GM21619 (cell line): ENCODE measurements around the gene FRRS1.
"Not testable (repeated sequence)": the region's sequence is repeated elsewhere in the genome, so short reads cannot be mapped to it uniquely, and the experiment has no call there.

Experiments
- ATAC-seq: cut with Tn5 transposase; IDR thresholded peaks from one replicate; pipeline ENCODE4 v1.9.1; 2021; ENCODE audit not compliant: unreplicated experiment

FRRS1 gene

DNA sequence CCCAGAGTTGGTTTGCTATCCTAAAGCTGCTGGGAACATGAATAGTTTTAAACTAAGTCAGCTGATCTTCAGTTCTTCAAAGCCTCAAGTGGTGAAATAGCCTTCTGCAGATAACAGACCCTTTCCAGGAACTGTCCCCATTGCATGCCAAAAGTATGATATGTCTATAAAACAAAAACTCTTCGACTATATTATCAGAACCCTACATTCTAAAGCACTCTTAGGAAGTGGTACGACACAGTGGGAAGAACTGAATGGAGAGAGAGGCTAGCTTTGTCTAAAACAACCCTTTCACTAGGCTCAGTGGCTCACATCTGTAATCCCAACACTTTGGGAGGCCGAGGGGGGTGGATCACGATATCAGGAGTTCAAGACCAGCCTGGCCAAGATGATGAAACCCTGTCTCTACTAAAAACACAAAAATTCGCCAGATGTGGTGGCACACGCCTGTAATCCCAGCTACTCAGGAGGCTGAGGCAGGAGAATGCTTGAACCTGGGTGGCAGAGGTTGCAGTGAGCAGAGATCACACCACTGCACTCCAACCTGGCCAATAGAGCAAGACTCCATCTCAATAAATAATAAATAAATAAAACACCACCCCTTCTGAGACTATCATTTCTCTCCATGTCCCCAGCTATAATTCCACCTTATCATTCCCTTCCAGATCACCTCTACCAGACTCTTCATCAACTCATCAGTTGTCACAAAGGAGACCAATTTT is 2.2 kb upstream of the FRRS1 start:
- ATAC-seq = no peak

DNA sequence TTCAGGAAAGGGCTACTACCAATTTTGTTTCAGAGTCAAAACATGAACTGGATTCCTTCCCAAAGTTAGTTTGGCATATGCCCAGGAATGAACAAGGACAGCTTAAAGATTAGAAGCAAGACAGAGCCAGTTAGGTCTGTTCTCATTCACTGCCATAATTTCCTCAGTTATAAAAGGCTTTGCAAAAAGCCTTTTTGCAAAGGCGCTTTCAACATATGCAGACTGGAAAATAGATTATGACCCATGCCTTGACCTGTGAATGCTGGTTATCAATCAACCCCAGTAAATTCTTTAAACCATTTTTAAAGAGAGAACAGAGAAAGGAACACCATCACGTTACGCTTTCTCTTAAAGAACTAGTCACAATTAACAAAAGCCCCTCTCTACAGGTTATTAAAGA is 1.7 kb upstream of the FRRS1 start:
- ATAC-seq = no peak

DNA sequence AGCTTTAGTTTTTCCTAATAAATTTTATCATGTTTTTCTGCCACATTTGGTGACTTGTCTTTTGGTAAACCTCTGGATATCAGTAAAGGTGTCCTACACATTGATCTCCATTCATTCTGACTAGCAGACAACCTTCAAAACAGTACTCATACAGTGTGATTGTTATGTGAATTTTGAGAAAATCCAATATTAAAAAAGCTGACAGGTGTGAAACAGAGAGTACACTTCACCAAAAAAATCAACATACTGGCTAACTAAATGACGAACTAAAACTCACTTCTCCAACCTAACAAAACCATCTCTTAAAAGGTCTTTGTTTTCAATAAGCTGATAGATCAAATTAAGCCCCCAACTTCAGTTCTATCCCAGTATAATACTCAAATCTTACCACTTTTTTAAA is 1.5 kb downstream of the FRRS1 start:
- ATAC-seq = no peak

DNA sequence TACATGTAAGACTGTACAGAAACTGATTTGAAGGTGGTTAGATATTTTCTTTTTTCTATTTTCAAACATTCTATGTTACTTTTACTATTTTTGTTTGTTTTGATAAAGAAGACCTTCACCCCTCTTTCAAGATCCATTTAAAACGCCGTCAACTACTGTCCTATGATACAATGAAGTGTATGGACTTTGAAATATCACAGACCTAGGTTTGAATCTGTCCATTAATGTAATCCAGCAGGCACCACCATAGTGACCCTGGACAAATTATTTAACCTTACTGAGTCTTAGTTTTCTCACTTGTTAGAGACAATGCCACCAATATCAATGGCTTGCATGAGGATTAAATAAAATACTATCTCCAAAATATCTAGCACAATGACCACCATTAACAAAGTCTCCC is 2.0 kb downstream of the FRRS1 start:
- ATAC-seq = no peak

DNA sequence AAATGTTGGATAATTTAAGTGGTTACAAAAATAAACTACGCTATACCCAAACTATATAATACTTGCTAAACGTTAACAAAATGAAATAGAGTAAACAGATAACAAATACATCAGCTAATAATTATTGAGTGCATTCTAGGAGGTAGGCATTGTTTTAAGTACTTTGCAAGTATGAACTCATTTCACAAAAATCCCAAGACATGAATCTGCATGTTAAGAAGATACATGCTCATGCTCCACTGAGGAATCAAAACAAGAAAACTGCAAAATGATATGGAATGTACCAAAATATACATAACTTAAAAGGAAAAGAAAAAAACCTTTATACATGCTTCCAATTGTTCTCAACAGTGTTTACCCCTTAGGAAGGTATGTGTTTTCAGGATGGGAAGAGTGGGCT is 2.5 kb downstream of the FRRS1 start:
- ATAC-seq = no peak

DNA sequence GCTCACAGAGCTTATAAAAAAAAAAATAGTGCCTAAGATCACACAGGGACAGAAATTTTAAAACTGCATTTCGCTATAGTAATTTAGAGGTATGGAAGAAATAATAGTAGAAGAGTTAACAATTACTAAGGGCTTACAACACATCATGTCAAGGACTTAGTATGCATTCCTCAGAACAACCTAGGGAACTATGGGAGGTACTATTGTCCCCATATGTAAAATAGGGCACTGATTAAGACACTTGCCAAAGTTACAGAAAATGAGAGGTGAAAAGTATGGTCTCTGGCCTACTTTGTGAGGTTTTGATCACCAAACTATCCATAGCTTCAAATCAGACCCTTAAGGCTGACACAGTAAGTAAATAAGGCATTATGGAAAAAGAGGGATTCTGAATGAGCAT is 4.7 kb downstream of the FRRS1 start:
- no peak for ATAC-seq

DNA sequence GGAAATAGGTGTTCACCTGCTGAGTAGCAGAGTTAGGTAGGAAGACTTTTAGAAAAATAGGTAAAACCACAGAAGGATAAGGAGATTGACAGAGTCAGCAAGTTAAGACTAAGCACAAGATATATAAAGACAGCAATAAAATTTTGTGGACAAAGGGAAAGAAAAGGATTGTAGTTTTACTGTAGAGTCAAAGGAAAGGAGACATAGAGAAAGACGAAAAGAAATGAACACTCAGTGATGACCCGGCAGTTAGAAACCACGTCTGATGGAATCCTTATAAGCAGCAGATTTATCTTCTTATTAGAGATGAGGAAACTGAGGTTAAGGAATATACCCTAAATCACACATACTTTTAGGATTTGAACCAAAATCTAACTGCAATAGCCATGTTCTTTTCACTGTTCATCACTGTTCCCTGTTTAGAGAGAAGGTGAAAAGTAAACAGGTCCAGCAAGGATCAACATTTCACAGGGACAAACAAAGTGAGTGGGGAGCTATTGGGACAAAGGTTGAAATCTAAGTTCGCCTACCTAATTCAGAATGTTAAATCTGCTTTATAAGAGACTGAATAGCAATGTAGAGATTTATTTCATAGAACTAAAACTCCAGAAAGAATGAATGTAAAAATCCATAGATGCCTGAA is 6.8 kb downstream of the FRRS1 start:
- ATAC-seq = no peak

DNA sequence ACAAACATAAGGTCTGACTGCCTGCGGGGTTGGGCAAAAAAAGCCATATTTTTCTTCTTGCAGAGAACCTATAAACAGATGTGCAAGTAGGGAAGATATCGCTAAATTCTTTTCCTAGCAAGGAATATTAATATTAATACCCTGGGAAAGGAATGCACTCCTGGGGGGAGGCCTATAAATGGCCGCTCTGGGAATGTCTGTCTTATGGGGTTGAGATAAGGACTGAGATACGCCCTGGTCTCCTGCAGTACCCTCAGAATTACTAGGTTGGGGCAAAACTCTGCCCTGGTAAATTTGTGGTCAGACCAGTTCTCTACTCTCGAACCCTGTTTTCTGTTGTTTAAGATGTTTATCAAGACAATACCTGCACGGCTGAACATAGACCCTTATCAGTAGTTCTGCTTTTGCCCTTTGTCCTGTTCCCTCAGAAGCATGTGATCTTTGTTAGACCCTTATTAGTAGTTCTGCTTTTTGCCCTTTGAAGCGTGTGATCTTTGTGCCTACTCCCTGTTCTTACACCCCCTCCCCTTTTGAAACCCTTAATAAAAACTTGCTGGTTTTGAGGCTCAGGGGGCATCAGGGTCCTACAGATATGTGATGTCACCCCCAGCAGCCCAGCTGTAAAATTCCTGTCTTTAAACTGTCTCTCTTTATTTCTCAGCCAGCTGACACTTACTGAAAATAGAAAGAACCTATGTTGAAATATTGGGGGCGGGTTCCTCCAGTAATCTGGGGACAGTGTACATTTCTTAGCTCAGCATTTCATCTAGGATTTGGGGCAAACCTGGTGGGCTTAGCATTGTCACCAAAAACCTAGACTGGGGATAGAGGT is 7.5 kb downstream of the FRRS1 start:
- ATAC-seq = not testable (repeated sequence)

DNA sequence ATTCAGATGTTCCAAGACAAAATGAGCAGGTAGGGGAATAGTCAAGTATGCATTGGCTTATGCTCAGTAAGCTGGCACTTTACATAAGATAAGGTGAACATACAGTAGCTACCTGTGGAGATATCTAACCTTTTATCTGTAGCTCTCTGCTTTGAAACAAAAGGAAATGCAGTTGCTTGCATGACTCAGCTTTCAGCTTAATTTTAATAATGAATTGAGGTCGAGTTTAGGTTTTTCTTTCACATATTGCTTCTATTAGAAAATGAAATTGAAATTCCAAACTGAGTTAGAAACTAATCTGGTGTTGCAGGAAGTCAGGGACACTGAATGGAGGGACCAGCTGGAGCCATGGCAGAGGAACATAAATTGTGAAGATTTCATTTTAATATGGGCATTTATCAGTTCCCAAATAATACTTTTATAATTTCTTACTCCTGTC is 8.3 kb downstream of the FRRS1 start:
- ATAC-seq = peak; percentile 80

DNA sequence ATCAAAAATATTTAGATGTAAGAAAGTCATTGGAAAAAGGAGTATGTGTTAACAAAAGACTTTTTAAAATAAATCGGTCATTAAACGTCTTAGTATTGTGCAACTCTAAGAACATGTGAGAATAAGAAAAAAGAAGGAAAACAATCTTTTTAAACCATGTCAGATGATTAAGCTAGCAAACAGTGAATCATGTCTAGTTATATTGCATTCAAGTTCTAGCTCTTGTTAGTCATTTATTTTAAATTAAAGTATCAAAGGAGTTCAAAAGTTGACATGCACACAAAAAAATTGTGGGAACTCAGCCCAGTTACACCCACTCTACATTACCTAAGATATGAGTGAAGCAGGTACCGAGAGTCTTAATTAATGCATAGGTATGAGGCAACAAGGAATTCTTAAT is 9.8 kb downstream of the FRRS1 start:
- ATAC-seq = no peak

DNA sequence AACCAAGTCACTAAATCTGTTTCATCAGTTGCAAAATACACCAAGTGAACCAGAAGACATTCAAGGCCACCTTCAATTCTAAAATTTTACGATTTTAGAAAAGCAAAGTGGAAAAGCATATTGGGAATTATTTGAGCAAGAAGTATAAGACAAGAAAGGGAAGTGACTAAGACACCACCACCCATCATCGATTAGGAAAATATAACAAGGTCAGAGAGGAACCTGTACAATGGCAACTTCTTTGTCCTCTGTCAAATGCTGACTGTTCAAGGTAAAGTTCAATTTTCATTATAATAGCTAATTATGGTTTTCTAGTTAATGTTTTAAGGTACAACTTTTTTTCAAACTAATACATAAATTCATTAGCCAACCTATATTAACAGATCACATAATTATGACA is 10.8 kb downstream of the FRRS1 start:
- ATAC-seq = no peak

DNA sequence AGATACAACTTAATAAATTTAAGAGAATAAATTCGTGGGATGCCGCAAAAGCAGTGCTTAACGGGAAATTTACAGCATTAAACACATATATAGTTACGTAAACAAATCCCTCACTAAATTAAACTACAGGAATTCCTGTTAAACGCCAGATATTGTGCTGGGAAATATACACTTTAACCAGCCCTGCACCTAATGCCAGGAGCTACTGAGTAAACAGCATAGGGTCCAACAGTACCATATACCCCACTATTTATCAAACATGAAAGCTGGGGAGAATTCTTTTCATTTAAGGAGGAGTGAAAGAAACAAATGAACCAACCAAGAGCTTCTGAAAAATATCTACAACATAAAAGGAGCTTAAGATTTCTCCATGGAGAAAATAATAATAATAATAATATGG is 11.7 kb downstream of the FRRS1 start:
- no peak for ATAC-seq

DNA sequence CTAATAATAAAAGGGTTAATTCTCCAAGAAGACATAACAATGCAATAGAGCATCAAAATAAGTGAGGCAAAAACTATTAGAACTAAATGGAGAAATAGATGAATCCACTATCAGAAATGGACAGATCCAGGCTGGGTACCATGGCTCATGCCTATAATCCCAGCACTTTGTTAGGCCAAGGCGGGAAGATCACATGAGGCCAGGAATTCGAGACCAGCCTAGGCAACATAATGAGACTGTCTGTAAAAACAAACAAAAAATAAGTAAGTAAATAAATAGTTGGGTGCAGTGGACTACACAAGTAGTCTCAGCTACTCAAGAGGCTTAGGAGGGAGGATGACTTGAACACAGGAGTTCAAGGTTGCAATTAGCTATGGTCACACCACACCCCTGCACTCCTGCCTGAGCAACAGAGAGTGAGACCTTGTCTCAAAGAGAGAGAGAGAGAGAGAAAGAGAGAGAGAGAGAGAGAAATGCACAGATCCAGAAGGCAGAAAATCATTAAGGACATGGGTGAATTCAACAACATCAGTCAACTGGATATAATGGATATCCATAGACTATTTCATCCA is 12.3 kb downstream of the FRRS1 start:
- no peak for ATAC-seq

DNA sequence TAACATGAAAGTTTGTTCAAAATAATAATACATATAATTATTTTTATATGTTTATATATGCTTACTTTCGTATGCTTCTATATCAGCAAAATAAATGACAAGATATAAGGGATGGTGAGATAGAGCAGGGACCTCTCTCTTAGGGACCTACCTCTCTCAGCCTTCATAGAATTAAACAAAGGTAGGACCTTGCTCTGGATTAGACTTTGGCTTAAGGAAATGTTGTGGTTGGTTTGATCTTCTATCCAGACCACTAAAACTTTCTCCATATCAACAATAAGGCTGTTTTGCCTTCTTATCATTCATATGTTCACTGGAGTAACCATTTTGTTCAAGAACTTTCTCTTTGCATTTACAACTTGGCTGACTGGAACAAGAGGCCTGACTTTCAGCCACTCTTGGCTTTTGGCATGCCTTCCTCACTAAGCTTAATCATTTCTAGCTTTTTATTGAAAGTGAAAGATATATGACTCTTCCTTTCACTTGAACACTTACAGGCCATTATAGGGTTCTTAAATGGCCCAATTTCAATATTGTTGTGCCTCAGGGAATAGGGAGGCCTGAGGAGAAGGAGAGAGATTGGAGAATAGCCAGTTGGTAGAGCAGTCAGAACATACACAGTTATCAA is 14.4 kb downstream of the FRRS1 start:
- ATAC-seq = peak; percentile 76

DNA sequence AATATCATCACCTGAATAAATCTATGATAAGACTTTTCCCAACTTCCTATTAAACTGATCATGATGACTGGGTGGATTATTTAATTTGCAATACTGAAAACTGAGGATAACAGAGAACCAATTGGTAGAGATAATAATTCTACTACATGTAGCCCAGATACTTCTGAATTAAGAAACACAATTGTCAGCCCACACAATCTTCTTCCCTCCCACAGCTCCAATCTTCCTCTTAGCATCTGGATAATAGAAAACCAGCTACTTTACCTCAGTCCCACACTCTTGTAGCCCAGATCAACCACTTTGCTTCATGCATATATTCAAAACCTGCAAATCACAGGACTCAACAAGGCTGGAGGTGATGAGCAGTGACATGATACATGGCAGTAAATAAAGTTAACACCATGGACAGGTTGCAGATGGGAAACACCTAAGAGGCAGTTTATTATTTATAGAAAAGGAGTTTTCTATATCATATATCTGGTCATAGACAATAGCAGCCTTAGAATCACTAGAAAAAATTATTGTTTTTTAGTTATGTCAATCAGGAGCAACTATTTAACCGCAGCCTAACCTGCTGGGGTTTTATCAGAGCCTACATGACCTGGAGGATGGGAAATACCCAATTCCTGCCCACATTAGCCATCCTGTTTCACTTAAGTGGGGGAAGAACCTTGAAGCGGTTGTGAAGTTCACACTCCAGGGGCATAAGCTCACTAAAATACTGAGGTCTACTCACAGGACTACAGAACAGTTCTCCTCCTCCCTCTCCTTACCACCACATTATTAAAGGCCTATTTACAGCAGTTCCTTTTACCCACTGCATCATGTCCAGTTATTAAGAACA is 16.7 kb downstream of the FRRS1 start:
- peak; percentile 85 for ATAC-seq

DNA sequence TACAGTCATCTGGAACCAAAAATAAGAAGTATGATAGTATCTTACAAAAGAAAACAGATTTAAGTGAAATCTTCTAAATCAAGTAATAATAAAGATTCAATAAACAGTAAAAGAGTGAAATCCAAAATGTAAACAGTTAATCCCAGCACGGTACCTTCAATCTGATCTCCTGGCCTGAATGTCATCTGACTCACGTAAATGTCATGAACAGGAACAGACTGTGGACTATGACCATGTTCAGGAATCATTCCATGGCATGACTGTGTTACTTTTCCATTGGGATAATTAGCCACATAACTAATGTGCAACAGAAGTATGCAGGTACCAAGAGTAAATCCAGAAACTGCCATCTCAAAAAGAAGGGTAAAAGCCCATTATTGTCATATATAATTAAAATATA is 18.0 kb downstream of the FRRS1 start:
- ATAC-seq = no peak

DNA sequence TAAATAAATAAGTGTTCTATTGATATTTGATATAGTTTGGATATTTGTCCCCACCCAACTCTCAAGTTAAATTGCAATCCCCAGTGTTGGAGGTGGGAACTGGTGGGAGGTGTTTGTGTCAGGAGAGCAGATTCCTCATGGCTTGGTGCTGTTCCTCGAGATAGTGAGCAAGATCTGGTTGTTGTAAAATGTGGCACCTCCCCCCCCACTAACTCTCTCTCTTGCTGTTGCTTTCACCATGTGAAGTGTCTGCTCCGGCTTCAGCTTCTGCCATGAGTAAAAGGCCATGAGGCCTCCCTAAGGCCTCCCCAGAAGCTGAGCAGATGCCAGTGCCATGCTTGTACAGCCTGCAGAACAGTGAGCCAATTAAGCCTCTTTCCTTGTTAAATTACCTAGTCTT is 20.8 kb downstream of the FRRS1 start:
- no peak for ATAC-seq

DNA sequence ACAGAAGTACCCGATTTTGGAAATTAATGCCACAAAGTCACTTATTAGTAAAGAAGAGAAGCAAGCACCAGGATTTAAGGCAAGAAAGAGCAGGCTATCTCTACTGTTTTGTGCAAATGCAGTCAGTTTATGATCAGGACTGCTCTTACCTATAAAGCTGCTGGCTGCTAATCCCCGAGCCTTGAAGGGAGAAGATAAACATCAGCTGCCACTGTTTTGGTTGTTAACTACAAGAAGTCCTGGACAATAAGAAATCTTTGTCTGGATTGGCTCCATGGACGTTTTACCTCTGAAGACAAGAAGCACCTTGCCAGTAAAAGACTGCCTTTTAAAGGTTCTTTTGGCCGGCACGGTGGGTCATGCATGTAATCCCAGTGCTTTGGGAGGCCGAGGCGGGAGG is 21.4 kb downstream of the FRRS1 start:
- ATAC-seq = no peak

DNA sequence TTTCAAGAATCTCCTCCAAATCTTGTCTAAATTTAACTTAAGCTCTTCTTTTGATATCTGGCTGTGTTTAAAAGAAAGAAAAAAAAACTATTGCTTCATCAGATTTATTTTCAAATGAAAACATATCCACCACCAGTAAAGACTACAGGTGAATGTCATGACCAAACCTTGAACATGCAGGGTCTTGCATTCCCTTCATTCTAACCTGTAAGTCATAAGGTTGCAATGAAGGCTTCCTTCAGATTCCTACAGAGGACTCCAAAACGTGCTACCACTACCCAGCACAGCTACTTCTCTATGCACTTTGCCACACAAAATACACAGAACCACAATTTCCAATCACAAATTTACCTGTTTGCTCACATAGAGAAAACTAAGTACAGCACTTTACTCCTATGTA is 26.3 kb downstream of the FRRS1 start:
- no peak for ATAC-seq

DNA sequence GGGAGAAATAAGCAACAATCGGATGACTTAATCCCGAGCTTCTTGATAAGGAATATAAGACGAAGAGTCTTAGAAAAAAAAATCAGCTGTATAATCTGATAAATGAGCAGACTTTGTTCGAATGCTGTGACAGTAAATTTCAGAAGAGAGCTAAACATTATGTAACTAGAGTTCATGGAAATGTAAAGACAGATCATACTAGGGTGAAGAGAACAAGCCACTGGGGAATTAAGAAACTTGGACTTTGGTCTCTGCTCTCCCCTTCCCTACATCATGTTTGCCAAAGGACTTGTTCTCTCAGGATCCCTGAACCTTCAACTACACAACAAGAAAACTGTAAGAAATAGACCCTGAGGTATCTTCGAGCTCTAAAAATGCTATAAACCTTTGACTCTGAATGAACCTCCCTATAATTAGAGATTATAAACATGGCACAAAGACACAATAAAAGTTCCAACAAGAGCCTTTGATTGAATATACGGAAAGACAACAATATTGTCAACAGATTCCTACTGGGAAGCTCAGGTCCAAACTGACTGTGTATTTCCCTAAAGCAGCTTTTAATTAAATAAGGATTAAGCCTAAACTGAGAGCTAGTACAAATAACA is 27.5 kb downstream of the FRRS1 start:
- ATAC-seq = no peak
